ENCODE results near the gene AQP1.

Gene AQP1

DNA sequence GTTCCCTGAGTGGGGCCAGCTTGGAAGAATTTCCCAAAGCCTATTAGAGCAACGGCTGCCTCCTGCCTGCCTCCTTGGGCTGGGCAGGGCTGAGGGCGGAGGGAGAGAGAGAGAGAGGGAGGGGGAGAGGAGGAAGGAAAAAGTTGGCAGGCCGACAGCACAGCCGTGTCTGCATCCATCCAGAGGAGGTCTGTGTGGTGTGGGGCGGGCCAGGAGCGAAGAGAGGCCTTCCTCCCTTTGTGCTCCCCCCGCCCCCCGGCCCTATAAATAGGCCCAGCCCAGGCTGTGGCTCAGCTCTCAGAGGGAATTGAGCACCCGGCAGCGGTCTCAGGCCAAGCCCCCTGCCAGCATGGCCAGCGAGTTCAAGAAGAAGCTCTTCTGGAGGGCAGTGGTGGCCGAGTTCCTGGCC lies at the start of gene AQP1:
Gene AQP1 (plus strand): TSS at position 293 of the 409 bp plus-strand sequence. CDS start 57 bp downstream, at position 350.
- DNase-seq (ENCODE audit: low read depth), result peak; percentile 29

DNA sequence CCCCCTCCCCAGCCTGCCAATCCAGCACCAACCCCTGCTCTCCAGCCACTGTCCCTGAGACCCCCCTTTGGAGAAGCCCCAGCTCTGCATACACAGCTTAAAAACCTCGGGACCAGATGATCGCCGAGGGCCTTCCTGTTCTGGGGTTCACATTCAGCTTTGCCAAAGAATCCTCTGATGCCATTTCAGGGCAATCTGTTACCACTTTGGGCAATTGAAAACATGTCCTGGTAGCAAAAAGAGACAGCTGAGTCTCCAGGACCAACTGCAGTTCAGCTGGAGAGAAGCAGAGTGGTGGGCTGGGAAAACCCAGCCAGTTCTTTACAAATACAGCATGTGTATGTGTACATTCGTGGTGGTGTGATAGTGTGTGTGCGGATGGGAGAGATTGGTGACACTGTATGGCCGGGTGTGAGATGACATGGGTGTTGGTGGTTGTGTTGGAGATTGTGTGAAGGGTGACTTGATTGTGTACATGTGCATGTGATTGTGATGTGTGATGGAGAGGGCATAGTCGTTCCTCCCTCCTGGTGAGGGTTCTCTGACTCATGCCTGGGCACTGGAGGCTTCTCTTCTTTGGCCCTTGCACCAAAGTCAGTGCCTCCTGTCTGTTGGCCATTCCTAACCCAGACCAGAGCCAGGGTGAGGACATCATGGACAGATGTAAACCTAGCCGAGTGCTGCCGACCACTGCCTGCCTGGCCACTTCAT lies 48.5 kb upstream of the AQP1 start:
- DNase-seq (ENCODE audit: low read depth), result no peak

DNA sequence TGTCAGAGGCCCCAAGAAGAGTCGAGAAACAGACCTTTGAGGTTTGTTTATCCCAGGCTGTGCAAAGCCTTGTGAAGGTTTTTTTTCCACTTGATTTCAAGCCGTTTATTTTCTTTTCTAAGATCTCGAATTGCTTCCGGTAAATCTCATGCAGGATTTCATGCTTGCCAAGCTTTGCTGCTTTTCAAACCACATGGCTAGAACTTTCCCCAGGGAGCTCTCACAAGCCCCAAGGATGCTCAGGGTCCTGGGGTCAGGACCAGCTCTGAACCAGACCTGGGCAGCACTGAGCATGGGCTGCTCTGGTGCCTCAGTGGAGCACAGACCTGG lies 48.0 kb upstream of the AQP1 start:
- peak; percentile 35 for DNase-seq (ENCODE audit: low read depth)

DNA sequence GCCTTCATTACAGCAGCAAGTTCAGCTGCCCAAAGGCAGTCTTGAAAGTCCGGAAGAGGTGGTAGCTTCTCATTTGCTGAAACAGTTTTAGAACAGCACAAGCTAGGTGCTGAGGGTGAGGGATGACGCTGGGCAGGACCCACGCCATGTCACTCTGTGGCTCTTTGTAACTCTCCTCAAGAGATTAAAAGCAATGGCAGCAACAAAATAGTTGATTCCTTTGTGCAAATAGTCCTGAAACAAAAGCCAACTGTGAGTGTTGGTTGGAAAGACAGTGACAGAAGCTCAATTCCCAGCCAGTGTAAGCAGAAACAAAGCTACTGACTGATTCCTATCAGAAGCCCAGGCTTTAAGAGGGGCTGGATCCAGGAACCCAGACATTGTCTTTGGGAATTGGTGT lies 47.6 kb upstream of the AQP1 start:
- DNase-seq (ENCODE audit: low read depth), result no peak

DNA sequence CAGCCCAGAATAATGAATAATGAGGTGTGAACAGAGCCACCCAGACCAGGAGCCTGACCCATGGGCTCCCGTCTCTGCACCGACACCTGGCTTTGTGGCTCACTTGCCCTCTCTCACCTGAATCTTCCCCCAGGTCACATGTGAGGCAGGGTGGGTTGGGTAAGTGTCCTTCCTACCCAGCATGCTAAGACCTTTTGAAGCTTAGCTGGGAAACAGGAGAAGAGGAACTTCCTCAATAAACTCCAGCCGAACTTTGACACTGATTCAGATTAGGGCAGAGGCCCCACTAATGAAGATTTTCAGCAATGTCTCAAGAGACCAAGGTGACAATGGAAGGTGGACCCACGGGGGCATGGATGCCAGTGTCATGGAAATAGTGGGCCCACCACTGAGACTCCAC lies 46.6 kb upstream of the AQP1 start:
- DNase-seq (ENCODE audit: low read depth), result no peak

DNA sequence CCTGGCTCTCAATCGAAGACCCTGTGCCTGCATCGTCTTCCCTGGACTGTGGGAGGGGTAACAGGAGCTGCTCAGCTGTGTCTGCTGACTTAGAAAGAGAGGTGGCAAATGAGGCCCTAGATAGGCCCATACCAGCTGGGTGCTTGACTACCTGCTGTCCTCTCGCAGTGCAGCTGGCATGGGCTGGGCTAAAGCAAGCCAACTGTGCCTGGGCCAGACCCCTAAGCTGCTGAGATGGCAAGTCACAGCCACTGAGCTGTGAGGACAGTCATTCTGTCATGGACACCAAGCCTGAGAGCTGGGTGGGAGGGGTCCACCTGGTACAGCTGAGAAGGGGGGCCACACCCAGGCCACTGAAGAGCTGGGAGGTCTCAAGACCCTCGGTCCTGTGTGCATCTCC lies 45.8 kb upstream of the AQP1 start:
- no peak for DNase-seq (ENCODE audit: low read depth)

DNA sequence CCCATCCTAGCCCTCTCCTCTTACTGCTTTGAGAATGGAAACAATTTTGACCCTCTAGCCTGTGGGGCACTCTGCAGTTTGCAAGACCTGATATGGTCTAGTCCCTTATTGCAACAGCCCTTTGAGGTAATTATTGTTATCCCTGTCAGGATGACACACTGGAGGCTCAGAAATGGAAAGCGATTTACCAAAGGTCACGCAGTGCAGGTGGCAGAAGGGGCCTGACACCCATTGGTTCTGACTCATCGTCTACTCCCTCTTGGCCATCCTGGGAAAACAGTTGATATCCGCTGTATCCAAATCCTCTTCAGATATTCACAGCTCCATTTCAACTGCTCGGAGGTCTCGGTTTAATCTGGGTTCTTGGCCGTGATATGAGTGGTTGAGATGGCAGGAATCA lies 44.7 kb upstream of the AQP1 start:
- DNase-seq (ENCODE audit: low read depth), result no peak

DNA sequence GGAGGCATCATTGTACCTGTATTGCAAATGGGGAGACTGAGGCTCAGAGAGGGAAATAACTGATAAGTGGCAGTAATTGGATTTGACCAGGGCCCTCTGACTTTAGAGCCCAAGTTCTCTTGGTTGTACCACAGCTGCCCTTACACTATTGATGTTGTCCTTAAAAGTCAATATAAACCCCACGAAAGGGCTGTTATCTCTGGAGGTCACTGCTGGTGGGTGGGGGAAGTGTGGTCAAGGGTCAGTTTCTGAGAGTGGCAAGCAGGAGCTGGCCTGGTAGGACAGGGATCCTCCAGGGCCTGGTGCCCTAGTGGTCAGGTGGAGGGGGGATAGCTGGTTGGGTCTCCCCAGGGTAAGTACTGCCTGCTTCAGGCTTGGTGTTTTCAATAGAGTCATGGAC lies 44.2 kb upstream of the AQP1 start:
- no peak for DNase-seq (ENCODE audit: low read depth)

DNA sequence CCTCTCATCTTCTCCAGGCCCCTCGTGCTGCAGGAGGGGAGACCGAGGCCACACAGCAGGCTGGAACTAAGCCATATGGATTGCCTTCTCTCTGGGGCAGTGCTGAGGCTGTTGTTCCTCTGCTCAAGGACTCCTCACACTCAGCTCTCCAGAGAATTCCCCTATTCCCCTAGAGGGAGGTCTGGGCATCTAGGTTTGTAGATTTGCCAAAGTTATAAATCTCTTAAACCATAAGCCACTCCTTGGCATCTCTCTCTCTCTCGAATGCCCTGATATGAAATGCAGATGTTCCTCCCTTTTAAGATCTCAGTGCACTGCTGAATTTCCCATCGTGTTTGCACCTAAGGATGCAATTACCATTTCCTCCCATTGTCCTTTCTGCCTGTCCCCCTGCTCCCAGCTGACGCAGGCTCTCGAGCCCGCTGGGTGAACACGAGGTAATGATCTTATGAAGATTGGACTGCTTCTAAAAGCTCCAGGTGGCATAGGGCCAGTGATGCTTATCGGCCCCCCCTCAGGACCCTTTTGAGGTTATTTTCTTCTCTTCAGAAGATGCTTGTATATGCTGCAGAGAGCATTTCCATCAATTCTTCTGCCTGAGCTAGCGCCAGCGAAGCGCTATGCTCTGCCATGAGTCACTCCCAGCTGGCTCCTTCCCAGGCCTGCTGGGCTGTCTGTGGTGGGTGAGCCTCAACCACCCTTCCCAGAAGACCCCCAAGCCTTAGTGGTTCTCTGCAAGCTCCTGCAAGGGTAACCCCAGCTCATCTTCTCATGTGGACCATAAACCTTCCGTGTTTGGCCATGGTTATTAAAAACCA lies 41.6 kb upstream of the AQP1 start:
- DNase-seq (ENCODE audit: low read depth), result no peak

DNA sequence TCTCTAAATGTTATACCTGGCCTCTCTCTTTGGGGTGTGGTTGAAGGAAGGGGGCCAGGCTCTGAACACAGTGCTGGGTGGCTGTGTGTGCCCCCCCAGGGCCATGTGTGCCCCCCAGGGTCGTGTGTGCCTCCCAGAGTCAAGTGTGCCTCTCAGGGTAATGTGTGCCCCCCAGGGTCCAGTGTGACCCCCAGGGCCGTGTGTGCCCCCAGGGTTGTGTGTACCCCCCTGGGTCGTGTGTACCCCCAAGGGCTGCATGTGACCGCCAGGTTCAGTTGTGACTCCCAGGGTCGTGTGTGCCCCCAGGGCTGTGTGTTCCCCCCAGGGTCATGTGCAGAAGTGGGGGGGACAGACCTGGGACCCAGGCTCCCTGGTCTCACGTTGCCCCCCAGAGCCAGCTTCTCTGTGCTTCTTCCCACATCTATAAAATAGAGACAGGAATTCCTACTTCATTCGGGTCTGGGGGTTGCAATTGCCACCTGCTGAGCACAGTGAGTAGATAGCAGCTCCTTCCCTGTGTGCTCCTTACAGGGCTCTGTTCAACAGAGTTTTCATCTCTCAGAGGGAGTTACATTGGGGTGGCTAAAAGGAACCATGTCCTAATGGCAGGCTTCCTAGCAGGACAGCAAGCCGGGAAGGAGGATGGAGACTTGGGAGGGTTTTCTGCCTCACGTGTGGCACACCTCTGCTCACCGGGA lies 40.7 kb upstream of the AQP1 start:
- DNase-seq (ENCODE audit: low read depth), result no peak

DNA sequence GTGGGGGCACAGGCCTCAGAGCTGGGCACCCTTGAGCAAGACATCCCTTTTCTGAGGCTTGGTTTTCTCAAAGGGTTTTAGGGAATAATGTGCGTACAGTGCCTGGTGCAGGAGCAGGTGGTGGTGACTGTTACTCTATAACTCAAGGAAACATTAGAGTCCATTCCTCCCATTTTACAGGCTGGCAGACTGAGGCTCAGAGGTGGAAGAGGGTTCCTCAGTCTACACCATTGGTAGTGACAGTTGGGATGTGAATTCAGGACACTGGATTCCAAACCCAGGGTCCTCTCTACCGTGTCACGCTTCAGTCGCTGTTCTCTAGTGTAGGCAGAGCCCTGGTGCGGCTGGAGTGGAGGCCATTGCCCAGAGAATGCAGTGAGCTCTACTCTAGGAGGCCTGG lies 40.0 kb upstream of the AQP1 start:
- no peak for DNase-seq (ENCODE audit: low read depth)

DNA sequence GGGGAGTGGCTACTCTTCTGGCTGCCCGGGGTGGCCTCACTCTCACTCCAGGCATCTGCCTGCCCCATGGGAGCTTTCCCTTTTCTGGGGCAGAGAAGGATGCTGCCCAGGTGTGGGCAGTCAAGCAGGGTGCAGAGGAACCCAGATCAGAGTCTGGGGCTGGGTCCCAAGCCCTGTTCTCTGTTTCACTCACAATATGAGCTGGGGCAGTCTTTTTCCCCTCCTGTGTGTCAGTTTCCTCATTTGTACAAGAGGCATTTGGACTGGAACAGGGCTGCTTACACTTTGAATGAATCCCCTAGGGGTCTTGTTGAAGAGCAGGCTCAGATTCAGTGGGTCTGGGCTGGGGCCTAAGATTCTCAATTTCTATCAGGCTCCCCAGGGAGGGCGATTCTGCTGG lies 38.4 kb upstream of the AQP1 start:
- no peak for DNase-seq (ENCODE audit: low read depth)

DNA sequence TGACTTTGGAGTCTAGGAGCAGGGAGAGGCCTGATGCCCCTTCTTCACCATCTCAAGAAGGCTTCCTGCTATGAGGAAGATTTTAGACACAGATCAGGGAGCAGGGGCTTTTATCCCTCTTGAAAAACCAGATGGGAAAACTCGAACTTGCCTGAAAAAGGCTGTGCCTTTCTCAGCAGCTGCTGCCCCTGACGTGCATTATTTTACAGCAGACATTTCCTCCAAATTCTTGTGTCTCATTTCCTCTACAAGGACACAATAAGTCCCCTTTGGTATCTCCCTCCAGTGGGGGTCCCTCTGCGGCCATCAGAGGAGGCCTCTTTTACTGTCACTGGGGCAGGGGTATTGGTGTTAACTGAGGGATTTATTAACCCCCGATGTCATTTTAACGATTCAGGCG lies 38.0 kb upstream of the AQP1 start:
- no peak for DNase-seq (ENCODE audit: low read depth)

DNA sequence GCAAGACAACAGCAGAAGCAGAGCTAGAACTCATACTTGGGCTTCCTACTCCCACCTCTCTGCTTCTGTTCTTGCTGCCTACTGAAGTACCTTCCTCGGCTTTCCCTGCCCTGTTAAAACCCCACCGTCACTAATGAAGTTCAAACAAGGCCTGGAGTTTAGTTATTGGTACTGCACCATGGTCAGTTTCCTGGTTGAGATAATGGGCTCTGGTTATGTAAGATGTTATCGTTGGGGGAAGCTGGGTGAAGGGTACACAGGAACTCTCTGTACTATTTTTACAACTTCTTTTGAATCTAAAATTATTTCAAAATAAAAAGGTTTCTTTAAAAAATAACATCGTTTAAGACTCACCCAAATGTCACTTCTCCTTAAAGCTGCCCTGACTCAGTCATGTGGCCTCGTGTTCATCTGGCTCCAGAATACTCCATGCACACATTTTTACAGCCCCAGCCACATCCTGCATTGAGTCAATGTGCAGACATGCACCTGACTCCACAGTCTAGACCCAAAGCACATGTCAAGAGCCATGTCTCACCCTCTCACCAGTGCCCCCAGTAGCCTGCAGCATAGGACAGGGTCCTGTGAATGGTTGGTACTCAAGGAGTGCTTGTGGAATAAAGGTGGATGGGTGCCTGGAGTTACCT lies 36.9 kb upstream of the AQP1 start:
- DNase-seq (ENCODE audit: low read depth), result no peak

DNA sequence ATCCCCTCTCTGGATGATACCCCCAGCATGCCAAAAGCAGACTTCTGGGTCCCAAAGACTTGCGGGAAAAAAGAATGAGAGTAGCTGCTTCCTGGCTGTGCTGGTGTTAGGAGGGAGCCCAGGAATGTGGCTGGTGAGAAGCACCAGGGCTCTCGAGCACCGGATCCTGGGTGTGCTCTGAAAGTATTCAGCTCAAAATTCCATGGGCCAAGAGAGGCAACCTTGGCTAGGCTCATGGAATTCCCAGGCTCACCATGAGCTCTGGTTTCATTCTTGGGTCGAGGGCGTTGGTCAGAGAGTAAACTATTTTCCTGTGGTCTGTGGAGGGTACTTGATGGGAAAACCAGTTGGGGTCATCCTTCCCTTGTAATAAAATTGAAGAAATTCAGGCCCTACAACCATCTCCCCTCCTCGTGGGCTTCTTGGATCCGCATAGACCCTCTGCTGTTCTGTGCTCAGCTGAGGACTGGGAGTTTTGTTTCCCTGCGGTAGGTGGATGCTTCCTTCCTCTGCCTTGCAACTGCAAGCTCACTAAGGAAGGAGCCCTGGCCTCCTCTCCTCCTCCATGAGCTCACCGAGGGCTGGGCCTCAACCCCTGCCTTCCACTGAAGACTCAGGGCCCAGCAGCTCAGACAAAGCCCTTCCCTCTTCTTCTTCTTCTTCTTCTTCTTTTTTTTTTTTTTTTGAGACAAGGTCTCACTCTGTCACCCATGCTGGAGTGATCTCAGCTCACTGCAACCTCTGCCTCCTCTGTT lies 34.5 kb upstream of the AQP1 start:
- DNase-seq (ENCODE audit: low read depth), result no peak

DNA sequence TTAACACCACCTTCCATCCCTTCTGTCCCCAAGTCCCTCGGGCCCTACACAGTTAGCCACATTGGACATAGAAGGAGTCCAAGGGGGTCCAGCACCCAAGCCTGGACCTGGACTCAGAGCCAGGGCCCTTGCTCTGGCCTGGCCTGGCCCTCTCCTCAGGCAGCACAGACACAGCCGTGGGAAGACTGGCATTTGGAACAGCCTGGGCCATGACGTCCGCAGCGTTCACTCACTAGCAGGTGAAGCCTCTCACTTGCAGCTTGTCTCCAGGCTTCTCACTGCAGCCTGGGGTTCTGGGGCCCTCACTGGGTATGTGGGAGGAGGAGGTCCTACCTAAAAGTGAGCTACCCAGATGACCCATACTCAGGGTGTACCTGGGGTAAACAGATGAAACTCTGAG lies 33.7 kb upstream of the AQP1 start:
- no peak for DNase-seq (ENCODE audit: low read depth)

DNA sequence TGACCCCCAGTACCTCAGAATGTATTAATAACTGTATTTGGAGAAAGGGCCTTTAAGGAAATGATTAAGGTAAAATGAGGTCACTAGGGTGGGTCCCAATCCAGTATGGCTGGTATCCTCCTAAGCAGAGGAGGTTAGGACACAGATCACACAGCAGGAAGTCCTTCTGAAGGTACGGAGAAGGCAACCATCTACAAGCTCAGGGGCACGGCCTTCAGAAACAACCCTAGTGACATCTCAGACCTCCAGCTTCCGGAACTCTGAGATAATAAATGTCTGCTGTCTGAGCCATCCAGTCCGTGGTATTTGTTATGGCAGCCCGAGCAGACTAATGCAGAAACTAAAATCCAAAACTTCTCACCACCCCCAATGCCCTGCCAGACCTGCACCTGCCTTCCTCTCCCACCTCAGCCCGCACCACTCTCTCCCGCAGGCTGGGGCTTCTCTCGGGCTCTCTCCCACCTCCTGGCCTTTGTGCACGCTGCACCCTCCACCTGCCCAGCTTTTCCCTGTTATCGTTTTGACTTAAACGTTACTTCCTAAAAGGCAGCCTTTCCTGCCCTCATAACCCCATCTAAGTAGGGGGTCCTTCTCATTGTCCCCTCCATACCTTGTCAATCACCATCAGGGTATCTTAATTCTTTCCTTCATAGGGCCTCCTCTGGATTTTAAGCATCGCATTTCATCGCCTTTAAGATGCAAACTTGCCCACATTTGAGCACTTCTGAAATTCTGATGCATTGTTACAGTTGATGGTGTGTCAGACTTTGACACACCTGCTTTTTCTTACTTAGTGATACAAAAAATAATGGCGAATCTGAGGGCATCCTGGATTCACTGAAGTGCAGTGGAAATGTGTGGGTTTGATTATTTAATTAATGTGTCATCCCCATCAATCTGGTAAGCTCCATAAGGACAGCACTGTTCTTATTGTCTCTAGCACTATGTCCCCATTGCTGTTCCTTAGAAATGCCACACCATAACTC lies 32.2 kb upstream of the AQP1 start:
- DNase-seq (ENCODE audit: low read depth), result no peak

DNA sequence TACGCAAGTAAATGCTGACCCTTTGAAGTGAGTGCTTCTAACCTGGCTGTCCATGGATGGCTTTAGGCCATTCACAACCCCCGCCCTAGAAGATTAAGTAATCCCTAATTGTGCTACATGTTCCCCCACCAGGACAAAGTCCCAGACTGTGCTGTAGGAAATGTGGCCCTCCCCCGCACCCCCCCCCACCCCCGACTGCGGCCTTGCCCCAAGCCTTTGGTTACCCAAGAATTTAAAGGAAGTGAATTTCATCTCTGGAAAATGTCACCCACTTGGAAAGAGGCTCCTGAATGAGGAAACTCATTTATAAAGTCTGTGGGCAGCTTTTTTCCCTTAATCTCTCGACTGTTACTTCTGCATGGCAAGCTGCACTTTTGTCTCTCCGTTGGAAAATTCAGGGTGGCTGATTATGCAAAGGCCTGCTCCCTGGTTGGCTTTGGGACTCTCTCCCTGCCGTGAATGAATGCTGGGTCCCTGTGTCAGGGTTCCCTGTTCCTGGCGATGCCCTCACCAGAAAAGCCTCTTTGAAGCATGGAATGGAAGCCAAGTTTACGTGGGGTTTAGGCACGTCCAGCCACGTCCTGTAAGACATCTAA lies 31.4 kb upstream of the AQP1 start:
- no peak for DNase-seq (ENCODE audit: low read depth)

DNA sequence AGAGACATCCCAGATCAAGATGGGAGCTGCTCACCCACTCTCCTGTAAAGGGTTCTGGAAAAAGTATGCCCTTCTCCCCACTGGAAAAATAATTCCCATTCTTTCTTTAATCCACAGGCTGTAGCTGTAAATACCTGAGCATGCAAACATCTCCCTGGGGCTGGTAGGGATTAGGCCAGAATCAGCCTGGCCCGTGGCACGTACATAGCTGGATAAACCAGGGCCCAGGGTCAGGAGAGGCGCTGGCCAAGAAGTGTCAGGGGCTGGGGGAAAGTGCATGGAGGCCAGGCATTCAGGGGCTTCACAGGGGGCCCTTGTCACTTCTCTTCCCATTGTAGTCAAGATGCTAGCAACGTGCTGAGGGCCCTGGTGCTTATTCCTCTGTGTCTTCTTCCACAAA lies 30.7 kb upstream of the AQP1 start:
- DNase-seq (ENCODE audit: low read depth), result no peak

DNA sequence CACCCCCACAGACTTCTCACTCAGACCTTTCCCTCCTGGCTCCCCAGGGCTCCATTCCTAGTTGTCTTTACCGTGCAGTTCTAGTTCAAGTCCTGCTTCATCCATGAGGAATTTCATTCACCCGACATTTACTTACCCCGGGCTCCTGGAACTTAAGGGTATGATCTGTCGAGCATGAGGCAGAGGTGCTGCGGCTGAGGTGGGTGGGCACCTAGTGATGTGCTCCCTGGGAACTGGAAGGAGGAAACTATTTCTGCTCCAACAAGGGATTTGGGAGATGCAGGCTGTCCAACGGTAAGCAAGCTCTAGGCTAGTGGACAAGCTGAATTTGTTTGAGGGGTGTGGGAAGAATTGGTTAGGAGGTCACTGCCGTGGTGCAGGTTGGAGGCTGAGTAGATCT lies 30.2 kb upstream of the AQP1 start:
- DNase-seq (ENCODE audit: low read depth), result no peak
